OCI-LY1 (cell line): ENCODE measurements around the gene RAMP3.

Experiments used
- H2AFZ ChIP-seq: fragments of 200-600 bp; sonication (generic), shearing (Covaris generic); 2 replicates; pipeline ENCODE4 v1.6.0; 2014; ENCODE audit warnings: antibody characterized with exemption, mild to moderate bottlenecking, low read length
- H3F3A ChIP-seq: fragments of 200-600 bp; sonication (generic), shearing (Covaris generic); 2 replicates; pipeline ENCODE4 v1.6.0; 2014; ENCODE audit warnings: mild to moderate bottlenecking, antibody characterized with exemption, low read length, moderate library complexity; ENCODE audit not compliant: insufficient read depth
- H3K27ac ChIP-seq: fragments of 200-600 bp; sonication (generic); 2 replicates; pipeline ENCODE4 v1.5.1; 2014; ENCODE audit warnings: low read length, mixed run types, mild to moderate bottlenecking, low read depth; ENCODE audit not compliant: poor library complexity, severe bottlenecking
- H3K27me3 ChIP-seq: fragments of 200-600 bp; sonication (generic); 2 replicates; pipeline ENCODE4 v1.6.0; 2014; ENCODE audit warnings: antibody characterized with exemption, mild to moderate bottlenecking, low read length, moderate library complexity; ENCODE audit not compliant: insufficient read depth
- H3K36me3 ChIP-seq: fragments of 200-600 bp; sonication (generic); 2 replicates; pipeline ENCODE4 v1.6.1; 2014; ENCODE audit warnings: mild to moderate bottlenecking, antibody characterized with exemption, low read length, moderate library complexity, mixed read lengths; ENCODE audit not compliant: insufficient read depth
- H3K4me1 ChIP-seq: fragments of 200-600 bp; sonication (generic); 2 replicates; pipeline ENCODE4 v1.5.1; 2014; ENCODE audit warnings: mild to moderate bottlenecking, low read length, moderate library complexity; ENCODE audit not compliant: insufficient read depth, severe bottlenecking
- H3K4me2 ChIP-seq: fragments of 200-600 bp; sonication (generic), shearing (Covaris generic); 2 replicates; pipeline ENCODE4 v1.6.1; 2014; ENCODE audit warnings: low read length
- H3K4me3 ChIP-seq: fragments of 200-600 bp; sonication (generic); 2 replicates; pipeline ENCODE4 v1.5.1; 2014; ENCODE audit warnings: low read length, low read depth, mild to moderate bottlenecking, mixed read lengths; ENCODE audit not compliant: poor library complexity, severe bottlenecking
- H3K79me2 ChIP-seq: fragments of 200-600 bp; shearing (Covaris generic); 2 replicates; pipeline ENCODE4 v1.6.1; 2016; ENCODE audit warnings: mixed run types, low read length, mixed read lengths; ENCODE audit not compliant: insufficient read depth
- H3K9ac ChIP-seq: fragments of 200-600 bp; sonication (generic), shearing (Covaris generic); 2 replicates; pipeline ENCODE4 v1.6.1; 2014; ENCODE audit warnings: mild to moderate bottlenecking, low read length, mixed read lengths
- H3K9me2 ChIP-seq: fragments of 200-600 bp; sonication (generic), shearing (Covaris generic); 2 replicates; pipeline ENCODE4 v1.6.1; 2014; ENCODE audit warnings: low read depth, mild to moderate bottlenecking, low read length, mixed read lengths
- H3K9me3 ChIP-seq: fragments of 200-600 bp; shearing (Covaris generic); 2 replicates; pipeline ENCODE4 v1.6.1; 2014; ENCODE audit warnings: low read length, mixed read lengths
- H4K20me1 ChIP-seq: fragments of 200-600 bp; sonication (generic), shearing (Covaris generic); 2 replicates; pipeline ENCODE4 v1.6.0; 2016; ENCODE audit warnings: mild to moderate bottlenecking, low read length; ENCODE audit not compliant: insufficient read depth
- CTCF ChIP-seq: fragments of 200-600 bp; sonication (generic), shearing (Covaris generic); IDR thresholded peaks from 2 replicates; pipeline ENCODE4 v1.5.1; 2017; ENCODE audit warnings: mild to moderate bottlenecking, antibody characterized with exemption, low read length, moderate library complexity, mixed read lengths
- EZH2 ChIP-seq: fragments of 200-600 bp; sonication (generic), shearing (Covaris generic); IDR thresholded peaks from 2 replicates; pipeline ENCODE4 v1.8.0; 2017; ENCODE audit warnings: borderline replicate concordance, mixed run types, mild to moderate bottlenecking, antibody characterized with exemption, low read length, moderate library complexity, mixed read lengths

The RAMP3 gene

GRCh38 chr7:45126920-45127319, 30.7 kb upstream of the RAMP3 start:
- Histone ChIP-seq H3K27ac (no peak overlapping the region), H4K20me1 (no peaks in the 10 kb centered on the region), H3K27me3 (peaks cover 4% of the 10 kb centered on the region; the same call in 1 of the 2 replicates), H3K9ac (no peak overlapping the region), H3F3A (no peaks in the 10 kb centered on the region), H3K4me2 (no peak overlapping the region), H3K36me3 (no peaks in the 10 kb centered on the region), H3K4me3 (no peak overlapping the region), H3K9me3 (no peaks in the 10 kb centered on the region), H2AFZ (no peak overlapping the region), H3K4me1 (no peaks in the 10 kb centered on the region), H3K79me2 (no peaks in the 10 kb centered on the region), H3K9me2 (no peaks in the 10 kb centered on the region)
- TF ChIP-seq EZH2 (no peak), CTCF (no peak)

GRCh38 chr7:45129181-45129800, 28.3 kb upstream of the RAMP3 start:
- no peaks in the 10 kb centered on the region for H3F3A ChIP-seq
- no peak for TF ChIP-seq EZH2
- TF ChIP-seq CTCF, result no peak
- H3K79me2 ChIP-seq, result no peaks in the 10 kb centered on the region
- no peak overlapping the region for H3K9ac ChIP-seq
- no peak overlapping the region for H3K4me3 ChIP-seq
- H3K27me3 ChIP-seq, result no peaks in the 10 kb centered on the region; the same call in 1 of the 2 replicates
- no peaks in the 10 kb centered on the region for H3K9me3 ChIP-seq
- no peak overlapping the region for H3K4me2 ChIP-seq
- no peaks in the 10 kb centered on the region for H3K9me2 ChIP-seq
- H2AFZ ChIP-seq, result no peak overlapping the region
- no peaks in the 10 kb centered on the region for H4K20me1 ChIP-seq
- H3K27ac ChIP-seq, result no peak overlapping the region
- no peaks in the 10 kb centered on the region for H3K4me1 ChIP-seq
- H3K36me3 ChIP-seq, result no peaks in the 10 kb centered on the region

- H3K79me2 ChIP-seq, result no peaks in the 10 kb centered on the region
- no peak overlapping the region for H3K4me3 ChIP-seq
- TF ChIP-seq EZH2 (no peak), CTCF (no peak)
- H3K27me3 ChIP-seq, result no peaks in the 10 kb centered on the region; the same call in 1 of the 2 replicates
- no peaks in the 10 kb centered on the region for H3K4me1 ChIP-seq
- H3K27ac ChIP-seq, result no peak overlapping the region
- H3K36me3 ChIP-seq, result no peaks in the 10 kb centered on the region
- H3K9me3 ChIP-seq, result no peaks in the 10 kb centered on the region
- H4K20me1 ChIP-seq, result no peaks in the 10 kb centered on the region
- no peak overlapping the region for H3K4me2 ChIP-seq
- H3K9me2 ChIP-seq, result no peaks in the 10 kb centered on the region
- no peaks in the 10 kb centered on the region for H3F3A ChIP-seq
- H3K9ac ChIP-seq, result no peak overlapping the region
- H2AFZ ChIP-seq, result no peak overlapping the region
These were observed 27.7 kb upstream of the RAMP3 start for GRCh38 chr7:45129906-45130305.
